ENCODE results near the gene GP1BB.

The GP1BB gene

DNA sequence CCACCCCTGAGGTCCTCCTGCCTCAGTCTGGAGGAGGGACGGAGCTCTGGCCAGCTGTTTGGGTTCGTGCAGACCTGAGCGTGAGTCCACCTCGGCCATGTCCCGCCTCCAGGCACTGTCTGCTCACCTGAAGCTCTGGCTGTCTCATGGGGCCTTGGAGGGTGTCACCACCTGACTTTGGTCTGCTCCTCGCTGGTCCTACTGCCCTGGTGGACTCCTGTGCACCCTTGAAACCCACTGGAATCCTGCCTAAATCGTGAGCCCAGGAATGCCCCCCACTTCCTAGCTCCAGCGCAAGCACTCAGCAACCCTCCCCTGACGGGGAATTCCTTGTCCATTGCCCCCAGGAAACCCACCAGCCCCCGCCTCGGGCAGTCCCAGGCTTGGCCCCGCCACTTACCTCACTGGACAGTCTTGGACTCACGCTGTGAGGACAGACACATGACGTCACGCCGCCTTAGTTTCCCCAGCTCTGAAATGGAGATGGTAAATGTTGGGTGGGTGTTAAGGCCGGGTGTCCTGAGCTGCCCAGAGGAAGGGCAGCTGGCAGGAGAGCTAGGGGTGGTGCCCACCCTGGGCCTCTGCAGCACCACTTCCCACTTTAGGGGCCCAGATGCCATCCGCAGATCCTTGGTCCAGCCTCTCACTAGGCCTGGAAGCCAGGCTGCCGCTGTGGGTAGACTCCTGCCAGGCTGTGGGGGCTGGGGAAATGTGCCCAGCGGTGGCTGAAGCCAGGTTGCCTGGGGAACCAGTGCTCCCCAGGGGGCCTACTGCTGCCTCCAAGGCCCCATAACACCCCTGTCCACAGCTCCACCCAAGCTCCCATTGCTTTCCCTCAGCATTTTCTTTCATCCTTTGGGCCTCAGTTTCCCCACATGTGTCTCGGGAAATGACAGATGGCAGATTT, 19.1 kb downstream of the GP1BB start:
- no peak overlapping the region for H3K4me3 ChIP-seq (ENCODE audit: low read length)
- H3K36me3 ChIP-seq (replicated peaks; ENCODE audit: insufficient read depth, low read length) = no peaks in the 10 kb centered on the region
- no peak overlapping the region for H3K27ac ChIP-seq (ENCODE audit: low read length)
- H3F3A ChIP-seq (ENCODE audit: insufficient read depth, low read length) = no peaks in the 10 kb centered on the region
- no peaks in the 10 kb centered on the region for H4K20me1 ChIP-seq (ENCODE audit: insufficient read depth, low read length)
- no peak overlapping the region for H3K4me2 ChIP-seq (ENCODE audit: low read depth, low read length)
- no peak overlapping the region for H3K9ac ChIP-seq (ENCODE audit: low read length)
- DNase-seq = no peak
- no peaks in the 10 kb centered on the region for H3K9me2 ChIP-seq (replicated peaks; ENCODE audit: insufficient read depth, low read length)
- H3K4me1 ChIP-seq (ENCODE audit: low read length) = no peaks in the 10 kb centered on the region
- H3K79me2 ChIP-seq (ENCODE audit: low read length) = no peaks in the 10 kb centered on the region
- no peaks in the 10 kb centered on the region for H3K9me3 ChIP-seq (replicated peaks; ENCODE audit: insufficient read depth, low read length)
- no peak for TF ChIP-seq EZH2phosphoT487 (IDR thresholded peaks at IDR 0.05; ENCODE audit: low read length)
- no peak overlapping the region for H2AFZ ChIP-seq (ENCODE audit: low read length)
- H3K27me3 ChIP-seq (replicated peaks; ENCODE audit: insufficient read depth, low read length) = peaks cover 72% of the 10 kb centered on the region

DNA sequence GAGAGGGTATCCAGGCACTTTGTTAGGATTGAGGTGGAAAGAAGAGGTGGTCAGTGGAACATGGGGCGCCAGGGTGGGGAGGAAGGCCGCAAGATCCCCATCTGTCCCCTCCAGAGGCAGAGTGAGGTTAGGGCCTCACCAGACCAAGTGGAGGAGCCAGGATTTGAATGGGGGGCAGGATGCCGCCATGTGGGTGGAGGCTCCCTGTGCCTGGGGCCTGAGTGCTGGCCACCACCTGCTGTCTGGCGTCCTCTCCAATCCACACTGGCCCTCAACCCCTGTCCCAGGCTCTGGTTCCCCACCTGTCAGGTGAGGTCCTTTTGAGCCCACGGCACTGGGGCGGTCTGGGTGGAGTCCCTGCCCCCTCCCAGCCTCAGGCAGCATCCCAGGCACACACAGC, 19.7 kb downstream of the GP1BB start:
- no peak overlapping the region for H3K27ac ChIP-seq (ENCODE audit: low read length)
- H2AFZ ChIP-seq (ENCODE audit: low read length) = no peak overlapping the region
- no peaks in the 10 kb centered on the region for H3K79me2 ChIP-seq (ENCODE audit: low read length)
- H3F3A ChIP-seq (ENCODE audit: insufficient read depth, low read length) = no peaks in the 10 kb centered on the region
- no peaks in the 10 kb centered on the region for H3K36me3 ChIP-seq (replicated peaks; ENCODE audit: insufficient read depth, low read length)
- no peak overlapping the region for H3K4me2 ChIP-seq (ENCODE audit: low read depth, low read length)
- H3K4me1 ChIP-seq (ENCODE audit: low read length) = no peaks in the 10 kb centered on the region
- H4K20me1 ChIP-seq (ENCODE audit: insufficient read depth, low read length) = no peaks in the 10 kb centered on the region
- no peaks in the 10 kb centered on the region for H3K9me2 ChIP-seq (replicated peaks; ENCODE audit: insufficient read depth, low read length)
- H3K9me3 ChIP-seq (replicated peaks; ENCODE audit: insufficient read depth, low read length) = no peaks in the 10 kb centered on the region
- H3K9ac ChIP-seq (ENCODE audit: low read length) = no peak overlapping the region
- DNase-seq = no peak
- no peak overlapping the region for H3K4me3 ChIP-seq (ENCODE audit: low read length)
- TF ChIP-seq EZH2phosphoT487 (IDR thresholded peaks at IDR 0.05; ENCODE audit: low read length) (no peak), EZH2 (optimal IDR thresholded peaks at IDR 0.05; ENCODE audit: low read depth, low read length) (no peak)
- peaks cover 75% of the 10 kb centered on the region for H3K27me3 ChIP-seq (replicated peaks; ENCODE audit: insufficient read depth, low read length)

DNA sequence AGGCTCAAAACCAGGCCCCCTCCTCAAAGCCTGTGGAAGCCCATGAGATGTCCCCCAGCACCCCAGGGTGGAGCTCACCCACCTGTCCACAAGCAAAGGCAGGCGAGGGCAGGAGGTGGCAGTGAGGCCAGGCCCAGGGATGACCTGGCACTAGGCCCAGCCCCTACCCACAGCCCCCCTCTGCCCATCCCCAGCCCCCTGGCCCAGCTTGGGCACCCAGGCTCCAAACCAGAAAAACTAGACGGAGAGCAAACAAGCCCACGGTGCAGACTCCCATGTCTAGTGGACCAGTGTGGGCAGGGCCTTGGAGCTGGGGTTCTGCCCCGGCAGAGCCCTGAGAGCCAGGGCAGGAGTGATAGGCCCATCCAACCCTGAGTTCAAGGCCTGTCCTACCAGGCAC, 20.3 kb downstream of the GP1BB start:
- Histone ChIP-seq H3K79me2 (ENCODE audit: low read length) (no peaks in the 10 kb centered on the region), H3K4me2 (ENCODE audit: low read depth, low read length) (no peak overlapping the region), H3K36me3 (replicated peaks; ENCODE audit: insufficient read depth, low read length) (no peaks in the 10 kb centered on the region), H3K9me2 (replicated peaks; ENCODE audit: insufficient read depth, low read length) (no peaks in the 10 kb centered on the region), H3K27me3 (replicated peaks; ENCODE audit: insufficient read depth, low read length) (peaks cover 80% of the 10 kb centered on the region), H3K27ac (ENCODE audit: low read length) (no peak overlapping the region), H4K20me1 (ENCODE audit: insufficient read depth, low read length) (no peaks in the 10 kb centered on the region), H3K9ac (ENCODE audit: low read length) (no peak overlapping the region), H3F3A (ENCODE audit: insufficient read depth, low read length) (no peaks in the 10 kb centered on the region), H3K4me3 (ENCODE audit: low read length) (no peak overlapping the region), H3K4me1 (ENCODE audit: low read length) (no peaks in the 10 kb centered on the region), H2AFZ (ENCODE audit: low read length) (no peak overlapping the region), H3K9me3 (replicated peaks; ENCODE audit: insufficient read depth, low read length) (no peaks in the 10 kb centered on the region)
- TF ChIP-seq EZH2phosphoT487 (IDR thresholded peaks at IDR 0.05; ENCODE audit: low read length) = no peak
- TF ChIP-seq EZH2 (optimal IDR thresholded peaks at IDR 0.05; ENCODE audit: low read depth, low read length) = no peak
- TF ChIP-seq, protein P1, sequence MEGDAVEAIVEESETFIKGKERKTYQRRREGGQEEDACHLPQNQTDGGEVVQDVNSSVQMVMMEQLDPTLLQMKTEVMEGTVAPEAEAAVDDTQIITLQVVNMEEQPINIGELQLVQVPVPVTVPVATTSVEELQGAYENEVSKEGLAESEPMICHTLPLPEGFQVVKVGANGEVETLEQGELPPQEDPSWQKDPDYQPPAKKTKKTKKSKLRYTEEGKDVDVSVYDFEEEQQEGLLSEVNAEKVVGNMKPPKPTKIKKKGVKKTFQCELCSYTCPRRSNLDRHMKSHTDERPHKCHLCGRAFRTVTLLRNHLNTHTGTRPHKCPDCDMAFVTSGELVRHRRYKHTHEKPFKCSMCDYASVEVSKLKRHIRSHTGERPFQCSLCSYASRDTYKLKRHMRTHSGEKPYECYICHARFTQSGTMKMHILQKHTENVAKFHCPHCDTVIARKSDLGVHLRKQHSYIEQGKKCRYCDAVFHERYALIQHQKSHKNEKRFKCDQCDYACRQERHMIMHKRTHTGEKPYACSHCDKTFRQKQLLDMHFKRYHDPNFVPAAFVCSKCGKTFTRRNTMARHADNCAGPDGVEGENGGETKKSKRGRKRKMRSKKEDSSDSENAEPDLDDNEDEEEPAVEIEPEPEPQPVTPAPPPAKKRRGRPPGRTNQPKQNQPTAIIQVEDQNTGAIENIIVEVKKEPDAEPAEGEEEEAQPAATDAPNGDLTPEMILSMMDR (IDR thresholded peaks at IDR 0.05; ENCODE audit: low read length) = no peak
- DNase-seq = no peak

DNA sequence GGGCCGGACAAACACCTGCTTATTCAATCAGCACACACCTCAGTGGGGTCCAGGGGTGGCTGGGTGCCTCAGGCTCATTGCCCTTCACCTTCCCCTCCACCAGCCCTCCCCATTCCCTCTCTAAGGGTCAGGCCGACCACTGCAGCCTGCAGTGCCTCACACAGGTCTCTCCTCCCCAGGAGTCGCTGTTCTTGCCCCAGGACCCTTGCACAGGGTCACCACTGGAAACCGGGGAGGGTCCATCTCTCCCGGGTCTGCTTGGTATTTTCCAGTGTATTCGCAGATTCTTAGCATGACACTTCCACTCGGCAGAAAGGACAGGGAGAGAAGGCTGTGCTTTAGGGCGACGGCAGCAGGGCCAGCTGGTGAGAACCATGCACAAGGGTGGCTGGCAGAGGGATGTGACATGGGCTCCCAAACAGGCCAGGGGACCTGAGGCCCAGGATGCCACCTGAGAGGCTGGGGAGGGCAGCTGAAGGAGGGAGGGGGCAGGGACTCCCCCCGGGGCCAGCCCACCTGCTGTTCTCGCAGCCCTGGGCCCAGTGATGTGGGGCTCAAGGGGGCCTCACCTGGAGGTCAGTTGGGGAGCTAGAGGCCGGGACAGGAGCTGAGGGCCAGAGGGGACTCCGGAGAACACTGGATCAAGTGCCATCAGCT, 21.1 kb downstream of the GP1BB start:
- Histone ChIP-seq H3K9me2 (replicated peaks; ENCODE audit: insufficient read depth, low read length) (no peaks in the 10 kb centered on the region), H3K36me3 (replicated peaks; ENCODE audit: insufficient read depth, low read length) (no peaks in the 10 kb centered on the region), H3K9ac (ENCODE audit: low read length) (no peak overlapping the region), H3K4me2 (ENCODE audit: low read depth, low read length) (no peak overlapping the region), H3K9me3 (replicated peaks; ENCODE audit: insufficient read depth, low read length) (no peaks in the 10 kb centered on the region), H3K27ac (ENCODE audit: low read length) (no peak overlapping the region), H3K4me1 (ENCODE audit: low read length) (no peaks in the 10 kb centered on the region), H4K20me1 (ENCODE audit: insufficient read depth, low read length) (no peaks in the 10 kb centered on the region), H3K79me2 (ENCODE audit: low read length) (no peaks in the 10 kb centered on the region), H3K4me3 (ENCODE audit: low read length) (no peak overlapping the region), H2AFZ (ENCODE audit: low read length) (no peak overlapping the region), H3F3A (ENCODE audit: insufficient read depth, low read length) (no peaks in the 10 kb centered on the region), H3K27me3 (replicated peaks; ENCODE audit: insufficient read depth, low read length) (peaks cover 81% of the 10 kb centered on the region)
- no peak for DNase-seq
- TF ChIP-seq, protein P1 (IDR thresholded peaks at IDR 0.05; ENCODE audit: low read length) = no peak
- TF ChIP-seq EZH2phosphoT487 (IDR thresholded peaks at IDR 0.05; ENCODE audit: low read length) = no peak
- TF ChIP-seq EZH2 (optimal IDR thresholded peaks at IDR 0.05; ENCODE audit: low read depth, low read length) = no peak
